ENCODE data around the gene PRDM16.
A peak's percentile ranks its signal among the peaks of the same experiment; 100 is the strongest.

Gene PRDM16

DNA sequence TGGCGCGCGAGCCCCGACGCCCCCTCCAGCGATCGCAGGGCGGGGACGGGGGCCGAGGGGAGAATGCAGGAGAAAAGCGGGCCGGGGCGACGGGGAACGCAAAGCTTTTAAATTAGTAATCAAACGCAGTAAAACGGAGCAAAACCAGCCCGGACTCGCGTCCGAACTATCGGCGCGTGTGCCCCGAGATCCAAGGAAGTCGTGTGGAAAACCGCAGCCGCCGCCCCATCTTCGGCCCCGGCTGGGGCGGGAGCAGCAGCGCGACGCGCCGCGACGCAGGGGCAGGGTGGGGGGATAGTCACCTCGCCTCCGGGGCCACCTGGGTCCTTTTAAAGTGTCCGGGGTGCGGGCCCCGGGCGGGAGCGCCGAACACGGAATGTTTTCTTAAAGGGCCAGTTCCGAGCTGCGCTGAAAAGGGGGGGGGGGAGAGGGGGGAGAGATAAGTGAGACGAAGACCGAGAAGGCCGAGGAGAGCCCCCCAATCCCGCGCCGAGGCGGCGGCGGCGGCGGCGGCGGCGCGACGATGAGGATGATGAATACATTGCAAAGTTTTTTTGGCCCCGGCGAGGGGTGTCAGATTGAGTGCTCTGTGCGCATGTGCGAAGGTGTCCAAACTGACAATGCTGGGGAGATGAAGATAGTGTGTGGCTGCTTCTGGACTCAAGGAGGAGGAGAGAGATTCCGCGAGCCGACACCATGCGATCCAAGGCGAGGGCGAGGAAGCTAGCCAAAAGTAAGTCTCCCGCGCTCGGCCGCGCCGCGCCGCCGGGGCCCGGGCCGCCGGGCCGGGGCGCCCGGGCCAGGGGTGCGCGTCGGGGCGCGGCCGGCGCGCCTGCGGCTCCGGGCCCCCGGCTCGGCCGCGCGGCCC, at the start of gene PRDM16:
TSS of gene PRDM16 (plus strand) at position 640 of the 868 bp plus-strand sequence. CDS start at position 697, 57 bp downstream.
- no peak for DNase-seq

DNA sequence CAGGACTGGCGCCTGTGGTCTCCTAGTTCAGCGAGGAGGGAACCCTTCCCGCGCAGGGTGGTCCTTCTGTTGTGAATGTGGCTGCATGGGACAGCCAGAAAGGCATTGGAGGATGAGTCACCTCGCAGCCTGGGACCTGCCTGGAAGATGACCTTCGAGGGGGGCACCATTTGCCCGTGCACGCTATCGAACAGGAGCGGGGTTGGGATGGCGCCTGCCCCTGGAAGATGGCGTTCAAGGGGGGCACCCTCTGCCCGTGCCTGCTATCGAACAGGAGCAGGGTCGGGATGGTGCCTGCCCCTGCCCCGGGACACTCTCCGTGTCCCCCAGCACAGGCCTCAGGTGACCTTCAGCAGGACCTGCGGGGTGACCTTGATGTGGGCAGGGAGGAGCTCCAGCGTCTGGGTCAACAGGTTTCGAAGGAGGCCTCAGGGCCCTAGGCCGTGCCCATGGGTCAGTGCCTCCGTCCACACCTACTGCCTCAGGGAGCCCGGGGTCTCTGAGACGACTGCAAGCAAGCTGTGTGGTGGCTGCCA, 49.4 kb upstream of the PRDM16 start:
- DNase-seq: no peak

DNA sequence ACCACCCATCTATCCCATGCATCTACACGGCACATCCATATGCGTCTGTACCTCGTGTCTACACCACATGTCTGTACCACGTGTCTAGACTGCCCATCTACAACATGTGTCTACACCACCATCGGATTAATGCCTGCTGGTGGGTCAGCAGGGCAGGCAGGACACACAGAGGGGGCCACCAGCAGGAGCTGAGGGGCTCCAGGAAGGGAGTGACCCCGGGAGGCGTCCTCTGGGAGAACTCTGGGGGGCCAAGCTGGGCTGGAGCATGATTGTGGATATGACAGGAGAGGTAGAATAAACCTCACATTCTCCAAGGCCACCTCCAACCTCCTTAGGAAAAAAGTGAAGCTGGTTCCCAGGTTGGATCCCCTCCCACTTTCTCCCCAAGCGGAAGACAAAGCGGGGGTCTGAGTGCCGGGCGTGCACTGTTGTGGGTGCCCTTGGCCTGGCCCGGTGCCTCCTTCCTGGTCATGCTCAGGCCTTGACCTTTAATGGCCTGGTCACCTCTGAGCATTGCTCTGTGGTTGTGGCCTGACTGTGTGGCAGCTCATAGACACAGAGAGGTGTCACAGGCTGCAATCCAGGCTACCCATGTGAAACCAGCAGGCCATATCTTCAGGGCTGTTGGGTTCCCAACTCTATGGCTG, 48.6 kb upstream of the PRDM16 start:
- DNase-seq: no peak

DNA sequence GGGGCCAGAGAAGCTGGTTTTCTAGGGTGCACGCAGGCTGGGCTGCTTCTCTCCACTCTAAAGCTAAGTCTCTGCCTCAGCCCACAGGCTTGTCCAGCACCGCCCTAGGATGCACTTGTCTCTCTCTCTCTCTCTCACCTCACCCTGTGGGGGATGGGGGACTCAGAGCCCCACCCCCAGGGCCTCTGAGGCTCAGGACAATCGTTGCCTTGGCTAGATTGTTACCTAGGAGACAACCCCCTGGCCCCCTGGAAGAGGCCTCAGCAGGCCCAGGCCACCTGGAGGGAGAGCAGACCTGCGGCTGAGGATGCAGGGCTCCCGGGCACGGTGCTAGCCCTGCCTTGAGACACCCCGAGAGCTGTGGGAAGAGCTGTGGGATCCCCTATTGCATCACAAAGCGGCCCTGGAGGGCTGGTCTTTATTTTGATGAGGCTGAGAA, 47.8 kb upstream of the PRDM16 start, which contains the start of gene ACTRT2:
TSS of gene ACTRT2 (plus strand) at position 235 of the 439 bp plus-strand sequence. CDS start 220 bp downstream, outside the sequence.
- peak in 1 of 3 experiments; percentile 10 for DNase-seq

DNA sequence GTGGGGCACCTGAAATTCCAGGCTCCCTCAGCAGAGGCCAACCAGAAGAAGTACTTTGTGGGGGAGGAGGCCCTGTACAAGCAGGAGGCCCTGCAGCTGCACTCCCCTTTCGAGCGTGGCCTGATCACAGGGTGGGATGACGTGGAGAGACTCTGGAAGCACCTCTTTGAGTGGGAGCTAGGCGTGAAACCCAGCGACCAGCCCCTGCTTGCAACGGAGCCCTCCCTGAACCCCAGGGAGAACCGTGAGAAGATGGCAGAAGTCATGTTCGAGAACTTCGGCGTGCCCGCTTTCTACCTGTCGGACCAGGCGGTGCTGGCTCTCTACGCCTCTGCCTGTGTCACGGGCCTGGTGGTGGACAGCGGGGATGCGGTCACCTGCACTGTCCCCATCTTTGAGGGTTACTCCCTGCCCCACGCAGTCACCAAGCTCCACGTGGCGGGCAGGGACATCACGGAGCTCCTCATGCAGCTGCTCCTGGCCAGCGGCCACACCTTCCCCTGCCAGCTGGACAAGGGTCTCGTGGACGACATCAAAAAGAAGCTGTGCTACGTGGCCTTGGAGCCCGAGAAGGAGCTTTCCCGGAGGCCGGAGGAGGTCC, 47.1 kb upstream of the PRDM16 start:
- no peak for DNase-seq

DNA sequence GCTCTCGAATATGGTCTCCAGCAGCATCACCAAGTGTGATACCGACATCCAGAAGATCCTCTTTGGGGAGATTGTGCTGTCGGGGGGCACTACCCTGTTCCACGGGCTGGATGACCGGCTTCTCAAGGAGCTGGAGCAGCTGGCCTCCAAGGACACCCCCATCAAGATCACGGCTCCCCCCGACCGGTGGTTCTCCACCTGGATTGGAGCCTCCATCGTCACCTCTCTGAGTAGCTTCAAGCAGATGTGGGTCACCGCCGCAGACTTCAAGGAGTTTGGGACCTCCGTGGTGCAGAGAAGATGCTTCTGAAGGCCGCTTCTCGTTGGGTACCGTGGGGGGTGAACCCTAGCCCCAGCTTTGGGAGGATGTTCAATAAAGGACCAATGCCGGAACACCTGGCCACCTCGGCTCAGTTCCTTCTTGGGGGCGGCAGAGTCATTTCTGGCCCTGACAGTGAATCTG, 46.5 kb upstream of the PRDM16 start:
- DNase-seq: no peak

DNA sequence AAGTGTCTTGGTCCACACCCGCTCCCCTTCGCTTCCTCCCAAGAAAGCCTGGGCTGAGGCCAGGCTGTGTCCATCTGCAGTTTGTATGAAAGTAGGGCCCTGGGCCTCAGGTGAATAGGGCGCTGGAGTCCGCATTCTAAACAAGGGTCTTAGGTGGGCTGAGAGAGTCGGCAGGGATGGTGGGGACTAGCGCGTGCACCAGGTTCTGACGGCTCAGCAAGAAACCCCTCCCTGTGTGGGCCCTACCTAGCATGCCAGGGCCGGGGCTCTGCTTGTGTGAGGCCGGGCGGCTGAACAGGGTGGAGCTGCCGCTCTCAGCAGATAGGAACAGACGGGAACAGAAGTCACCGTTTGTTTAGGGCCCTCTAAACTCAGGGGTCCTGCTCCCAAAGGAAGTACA, 46.0 kb upstream of the PRDM16 start:
- DNase-seq: no peak

DNA sequence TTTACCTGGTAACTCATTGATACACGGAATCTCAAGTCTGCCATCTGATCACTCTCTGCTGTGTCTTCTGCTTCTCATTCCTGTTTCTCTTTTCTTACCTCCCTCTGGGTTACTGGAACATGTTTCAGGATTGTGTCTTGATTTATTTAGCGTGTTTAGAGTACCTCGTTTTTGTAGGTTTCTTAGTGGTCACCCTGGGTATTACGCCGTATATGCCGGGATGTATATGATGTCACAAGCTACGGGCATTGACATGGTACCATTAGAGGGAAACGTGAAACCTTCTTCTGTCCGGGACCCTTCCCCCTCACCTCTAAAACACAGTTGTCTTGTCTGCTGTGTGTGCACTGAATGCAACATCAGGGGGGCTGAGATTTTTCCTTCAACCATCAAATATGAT, 45.0 kb upstream of the PRDM16 start:
- no peak for DNase-seq

DNA sequence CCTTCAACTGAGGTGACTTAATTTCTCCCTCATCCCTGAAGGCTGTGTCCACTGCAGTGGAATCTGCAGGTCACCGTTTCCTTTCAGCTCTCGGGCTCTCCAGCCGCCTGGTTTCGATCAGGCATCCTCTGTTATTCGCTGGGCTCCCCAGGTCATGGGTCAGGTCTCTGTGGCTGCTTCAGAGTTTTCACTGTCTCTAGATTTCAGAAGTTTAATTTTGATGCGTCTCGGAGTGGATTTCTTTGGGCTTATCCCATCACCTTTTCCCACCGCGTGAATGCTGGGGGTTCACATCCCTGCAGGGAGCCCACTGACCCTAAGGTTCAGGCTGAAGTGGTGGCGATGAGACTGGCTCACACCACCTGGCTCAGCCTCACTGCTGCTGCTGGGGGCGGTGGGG, 44.4 kb upstream of the PRDM16 start:
- no peak for DNase-seq

DNA sequence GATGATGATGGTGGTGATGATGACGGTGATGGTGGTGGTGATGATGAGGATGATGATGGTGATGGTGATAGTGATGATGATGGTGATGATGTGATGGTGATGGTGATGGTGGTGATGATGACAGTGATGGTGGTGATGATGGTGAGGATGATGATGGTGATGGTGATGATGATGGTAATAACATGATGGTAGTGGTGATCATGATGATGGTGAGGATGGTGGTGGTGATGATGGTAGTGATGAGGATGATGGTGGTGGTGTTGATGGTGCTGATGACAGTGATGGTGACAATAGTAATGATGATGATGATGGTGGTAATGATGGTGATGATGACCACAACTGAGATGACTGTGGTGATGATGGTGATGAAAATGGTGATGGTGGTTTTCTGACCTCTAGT, 42.9 kb upstream of the PRDM16 start:
- DNase-seq: no peak

DNA sequence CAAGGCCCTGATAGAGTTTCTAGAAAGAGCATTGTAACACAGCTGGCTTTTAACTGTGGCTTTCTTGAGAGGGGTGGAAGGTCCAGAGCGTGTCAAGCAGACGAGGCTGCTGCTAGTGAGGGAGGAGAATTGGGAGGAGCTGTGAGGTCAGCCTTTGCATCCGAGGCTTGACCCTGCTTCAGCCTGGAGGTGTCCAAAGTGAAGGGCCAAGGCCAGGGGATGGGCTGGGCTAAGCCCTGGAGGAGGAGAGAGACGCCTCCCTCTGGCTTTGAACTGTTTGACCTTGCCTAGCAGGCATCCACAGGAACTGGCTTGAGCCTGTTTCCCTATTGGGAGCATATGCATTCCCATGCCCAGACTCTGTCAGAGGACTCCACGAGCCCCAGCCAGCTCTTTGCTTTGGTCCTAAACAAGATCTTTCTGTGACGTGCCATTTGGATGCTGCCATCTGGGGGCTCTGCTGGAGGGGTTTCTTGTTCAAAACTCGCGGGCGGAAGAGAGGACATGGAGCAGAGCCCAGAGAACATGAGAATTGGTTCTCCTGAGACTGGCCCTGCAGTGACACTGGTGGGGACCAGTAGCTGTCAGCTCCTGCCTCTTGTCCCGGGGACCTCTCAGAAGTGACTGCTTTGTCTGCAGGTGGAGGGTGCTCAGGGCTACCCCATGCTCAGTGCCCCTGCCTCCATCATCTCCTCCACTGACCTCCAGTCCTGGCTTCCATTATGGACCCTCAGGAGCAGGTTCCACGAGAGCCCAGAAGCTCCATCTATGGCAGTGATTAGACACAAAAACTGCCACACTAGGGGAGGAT, 42.2 kb upstream of the PRDM16 start:
- DNase-seq: no peak

DNA sequence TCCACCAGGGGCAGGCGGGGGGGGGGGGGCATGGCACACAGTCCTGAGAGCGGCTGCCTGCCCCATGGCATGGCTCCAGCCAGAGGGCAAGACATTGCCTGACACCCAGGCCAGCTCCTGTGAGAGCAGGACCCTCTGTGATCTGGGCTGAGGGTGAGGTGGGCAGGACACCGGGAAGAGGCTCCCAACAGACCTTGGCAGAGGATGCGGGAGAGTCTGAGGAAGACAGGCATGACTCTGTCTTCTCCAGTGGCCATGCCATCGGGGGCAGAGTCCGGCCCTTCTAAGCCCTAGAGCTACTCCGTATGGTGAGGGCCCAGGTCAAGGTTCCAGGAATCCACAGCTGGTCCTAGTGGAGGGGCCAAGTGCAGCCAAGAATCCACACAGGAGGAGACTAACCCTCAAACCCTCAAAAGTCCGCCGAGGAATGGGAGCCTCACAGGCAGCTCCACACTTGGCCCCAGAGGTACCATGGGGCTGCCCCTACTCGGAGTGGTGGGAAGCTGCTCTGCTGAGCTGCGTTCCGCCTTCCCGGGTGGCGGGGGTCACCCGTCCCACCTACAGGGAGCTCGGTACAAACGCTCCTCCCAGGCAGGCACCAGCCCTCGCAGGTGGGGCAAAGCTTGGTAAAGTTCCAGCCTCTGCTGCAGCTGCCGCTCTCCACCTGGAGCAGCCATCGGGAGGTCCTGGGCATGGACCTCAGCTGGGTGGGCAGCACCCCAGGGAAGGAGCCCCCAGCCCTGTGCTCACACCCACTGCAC, 41.2 kb upstream of the PRDM16 start:
- no peak for DNase-seq

DNA sequence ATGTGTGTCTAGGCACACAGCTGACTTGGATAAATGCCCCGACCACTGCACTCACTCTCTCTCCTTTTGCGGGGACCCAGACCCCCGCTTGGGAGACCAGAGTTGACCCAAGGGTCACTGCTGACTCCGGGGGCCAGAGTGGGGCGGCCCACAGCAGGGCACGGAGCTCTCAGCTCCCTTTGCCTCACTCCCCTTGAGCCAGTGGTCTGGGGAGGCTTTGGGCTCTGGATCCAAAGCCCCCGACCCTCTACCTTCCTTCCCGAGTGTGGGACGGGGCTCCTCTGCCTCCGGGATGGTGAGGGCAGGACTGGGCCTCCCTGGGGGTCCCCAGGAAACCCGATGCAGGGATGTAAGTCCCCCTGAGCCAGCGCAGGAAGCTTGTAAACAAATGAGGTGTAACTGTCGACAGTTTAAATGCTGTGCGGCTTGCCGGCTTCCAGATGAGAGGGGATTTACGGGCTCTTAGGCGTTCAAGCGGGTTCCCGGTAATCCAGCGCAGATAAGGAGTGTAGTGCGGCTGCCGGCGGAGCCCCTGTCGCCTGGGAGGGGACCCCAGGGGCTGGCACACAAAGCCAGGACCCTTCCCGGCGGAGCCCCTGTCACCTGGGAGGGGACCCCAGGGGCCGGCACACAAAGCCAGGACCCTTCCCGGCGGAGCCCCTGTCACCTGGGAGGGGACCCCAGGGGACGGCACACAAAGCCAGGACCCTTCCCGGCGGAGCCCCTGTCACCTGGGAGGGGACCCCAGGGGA, 40.3 kb upstream of the PRDM16 start:
- DNase-seq: no peak

DNA sequence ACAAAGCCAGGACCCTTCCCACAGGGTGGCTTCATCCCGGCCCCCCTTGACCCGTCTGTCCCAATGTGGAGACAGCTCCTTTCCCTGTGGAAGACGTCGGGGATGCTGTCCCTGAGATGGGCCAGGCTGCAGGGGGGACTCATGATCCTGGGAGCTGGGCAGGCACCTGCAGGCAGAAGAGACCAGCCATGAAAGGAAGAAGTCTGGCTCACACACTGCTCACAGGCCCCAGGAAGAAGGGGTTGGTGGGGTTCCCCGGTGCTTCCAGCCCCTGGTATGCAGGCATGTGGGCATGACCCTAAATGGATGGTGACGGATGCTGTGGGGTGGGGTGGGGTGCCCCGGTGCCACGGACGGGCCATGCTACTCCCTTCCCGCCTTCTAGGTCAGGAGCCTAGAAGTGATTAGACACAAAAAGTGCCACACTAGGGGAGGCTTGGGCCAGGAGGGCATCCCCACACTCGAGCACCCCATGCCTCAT, 39.5 kb upstream of the PRDM16 start:
- no peak for DNase-seq

DNA sequence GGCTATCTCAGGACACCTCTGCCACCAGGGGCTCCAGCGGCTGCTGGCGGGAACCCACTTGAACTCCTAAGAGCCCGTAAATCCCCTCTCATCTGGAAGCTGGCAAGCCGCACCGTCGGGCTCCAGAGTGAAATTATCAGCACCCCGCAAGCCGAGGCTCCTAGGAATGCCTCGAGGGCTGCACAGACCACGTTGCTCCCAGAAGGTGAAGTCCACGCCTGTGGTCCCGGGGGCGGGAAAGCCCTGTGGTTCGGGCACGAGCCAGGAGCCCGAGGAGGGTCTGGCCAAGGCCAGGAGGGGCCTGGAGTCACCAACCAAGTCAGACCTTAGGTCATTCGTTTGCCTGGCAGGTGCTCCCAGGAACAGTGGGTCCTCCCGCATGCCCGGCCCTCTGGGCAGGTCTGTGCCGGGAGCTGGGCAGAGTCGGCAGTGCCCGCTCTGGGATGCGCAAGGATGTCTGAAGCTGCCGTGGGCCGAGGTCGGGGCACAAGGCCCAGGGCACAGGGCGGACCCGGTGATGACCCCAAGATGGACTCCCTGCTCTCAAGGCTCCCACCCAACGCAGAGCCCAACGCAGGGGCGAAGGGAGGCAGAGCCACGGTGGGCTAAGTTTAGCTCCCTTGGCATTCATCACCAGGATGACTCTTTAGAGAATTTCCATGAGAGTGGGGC, 38.9 kb upstream of the PRDM16 start:
- no peak for DNase-seq

DNA sequence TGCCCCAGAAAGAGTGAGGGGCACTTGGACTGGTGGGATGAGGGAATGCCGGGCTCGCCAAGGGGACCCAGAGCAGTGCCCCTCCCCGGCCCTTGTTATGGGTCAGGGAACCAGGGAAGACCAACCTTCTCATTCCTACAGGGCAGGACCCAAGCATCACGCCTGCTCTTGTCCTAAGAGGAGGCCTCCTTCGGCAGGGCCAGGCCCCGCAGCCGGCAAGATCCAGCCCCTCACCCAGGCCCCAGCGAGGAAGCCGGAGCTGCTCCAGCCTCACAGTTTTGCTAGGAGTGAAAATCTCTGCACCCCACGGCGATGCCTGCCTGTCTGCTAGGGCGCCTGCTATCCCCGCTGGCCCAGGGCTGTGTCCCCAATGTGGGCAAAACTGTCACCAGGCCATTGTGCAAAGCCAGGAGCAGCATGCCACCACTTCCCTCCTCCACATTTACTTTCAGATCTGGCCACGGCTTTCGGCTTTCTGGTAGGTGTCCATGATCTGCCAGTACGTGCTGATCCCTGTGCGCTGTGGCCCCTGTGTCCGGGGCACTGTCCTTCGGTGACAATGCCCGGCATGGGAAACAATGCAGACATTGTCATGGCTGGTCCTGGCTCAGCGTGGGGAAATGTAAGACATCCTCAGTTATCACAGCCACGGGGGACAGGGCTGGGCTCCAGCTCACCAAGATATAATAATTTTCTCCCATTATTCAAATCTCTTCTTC, 38.2 kb upstream of the PRDM16 start:
- no peak for DNase-seq

DNA sequence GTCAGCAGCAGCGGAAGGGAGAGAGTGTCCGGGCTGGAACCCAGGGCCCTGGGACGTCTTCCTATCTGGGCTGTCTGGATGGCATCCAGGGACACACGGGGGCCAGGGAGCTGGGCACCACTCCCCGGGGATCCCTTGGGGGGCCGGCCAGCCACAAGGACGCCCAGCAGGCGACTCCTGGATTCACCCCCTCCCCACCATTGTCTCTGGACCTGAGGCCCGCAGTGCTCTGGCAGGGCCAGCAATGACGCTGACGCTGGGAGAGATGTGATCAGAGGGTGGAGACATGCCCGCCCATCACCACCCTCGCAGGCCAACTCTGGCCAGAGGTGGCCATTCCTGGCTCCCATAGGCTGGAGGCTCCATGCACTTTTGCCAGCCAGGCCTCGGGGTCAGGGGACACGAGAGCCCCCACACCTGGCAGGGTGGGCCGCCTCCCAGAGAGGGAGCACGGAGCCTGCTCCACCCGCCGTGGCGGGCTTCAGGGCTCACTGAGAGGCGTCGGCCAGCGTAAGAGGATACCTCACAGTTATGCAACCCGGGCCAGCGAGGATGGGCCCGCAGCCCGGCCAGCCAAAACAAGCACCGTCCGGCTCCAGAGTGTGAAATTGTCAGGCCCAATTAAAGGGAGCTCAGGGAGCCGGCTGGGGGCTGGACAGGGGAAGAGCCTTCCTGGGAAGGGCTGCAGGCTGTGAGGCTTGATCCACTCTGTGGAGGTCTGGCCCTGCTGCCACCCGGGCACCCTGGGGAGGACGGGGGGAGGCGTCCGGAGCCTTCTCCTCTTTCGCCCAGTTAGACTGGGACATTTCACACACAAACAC, 37.4 kb upstream of the PRDM16 start:
- DNase-seq: no peak

DNA sequence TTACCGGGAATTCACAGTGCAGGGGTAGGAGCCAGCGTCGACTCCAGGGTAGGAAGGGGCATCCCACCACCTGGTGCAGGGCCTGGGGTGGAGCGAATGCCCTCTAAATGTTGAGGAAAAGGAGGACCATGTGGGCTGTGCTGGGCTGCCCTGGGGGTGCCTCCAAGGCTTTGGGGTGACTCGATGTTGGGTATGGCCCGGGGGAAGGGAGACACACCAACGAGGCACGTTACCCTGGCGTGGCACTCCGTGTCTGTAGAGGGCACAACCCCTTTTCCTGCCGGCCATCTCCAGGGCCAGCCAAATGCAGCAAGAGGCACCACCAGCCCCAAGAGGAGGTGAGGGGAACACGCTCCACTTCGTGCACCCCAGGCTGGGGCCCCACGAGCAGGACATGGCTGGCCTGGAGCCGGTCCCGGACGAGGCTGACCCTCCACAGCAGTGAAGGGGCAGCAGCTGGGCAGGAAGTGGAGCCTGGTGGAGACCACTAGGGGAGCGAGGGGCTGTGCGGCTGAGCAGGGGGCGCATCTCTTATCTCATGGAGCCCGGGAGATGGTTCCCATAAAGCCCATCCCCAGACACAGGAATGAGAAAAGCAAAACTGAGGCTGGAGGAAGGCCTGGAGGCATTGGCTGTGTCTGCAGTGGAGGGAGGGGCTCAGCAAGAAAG, 36.5 kb upstream of the PRDM16 start:
- DNase-seq: no peak

Data from NCI-H1417 (cell line).